Natural killer cell treated with Interleukin-12 subunit alpha and Interleukin-12 subunit beta and Interleukin-15 and Interleukin-18, amount 100 ng/mL, for 72 hours (primary cell): ENCODE measurements around the gene TAX1BP3. TPM values are rescaled to one million over a fixed set of nuclear protein-coding genes. Genes with fewer than 3 reads are reported as not detected.
"Not testable (repeated sequence)": the region's sequence is repeated elsewhere in the genome, so short reads cannot be mapped to it uniquely, and the experiment has no call there.

Source experiments
- ATAC-seq, 2 donors: fragments of 150-1000 bp; cut with Tn5 transposase in 1 of 2; sonication (Bioruptor Pico), chemical (Tn5 transposase) in 1 of 2; 2 replicates each; pipeline ENCODE4 v1.10.0; 2021
- DNase-seq: peaks from one replicate; pipeline ENCODE4 v3.0.0; 2022; ENCODE audit warnings: low spot score
- H3K27ac Mint-ChIP-seq, 2 donors: 1 replicate in 1 of 2; 2 replicates in 1 of 2; pipeline ENCODE4 v1.8.0; 2022; ENCODE audit warnings: mixed read lengths in 2 of 2, mild to moderate bottlenecking in 1 of 2, moderate library complexity in 1 of 2
- H3K27me3 Mint-ChIP-seq, 2 donors: 1 replicate in 1 of 2; 2 replicates in 1 of 2; pipeline ENCODE4 v1.8.0; 2022; ENCODE audit warnings: mixed read lengths in 2 of 2
- H3K36me3 Mint-ChIP-seq: one replicate; pipeline ENCODE4 v1.8.0; 2022; ENCODE audit warnings: mixed read lengths
- H3K4me1 Mint-ChIP-seq, 2 donors: 1 replicate in 1 of 2; 2 replicates in 1 of 2; pipeline ENCODE4 v1.8.0; 2022; ENCODE audit warnings: low read depth in 2 of 2, mixed read lengths in 2 of 2, mild to moderate bottlenecking in 1 of 2
- H3K4me3 Mint-ChIP-seq: one replicate; pipeline ENCODE4 v1.8.0; 2022; ENCODE audit warnings: mixed read lengths
- H3K9me3 Mint-ChIP-seq: 2 replicates; pipeline ENCODE4 v1.8.0; 2022; ENCODE audit warnings: mixed read lengths
- total RNA-seq, 2 donors: library from RNA; stranded (reverse); gene quantifications; one replicate each; pipeline ENCODE4 v1.2.3, GENCODE V29; 2022

TAX1BP3 gene, protein sequence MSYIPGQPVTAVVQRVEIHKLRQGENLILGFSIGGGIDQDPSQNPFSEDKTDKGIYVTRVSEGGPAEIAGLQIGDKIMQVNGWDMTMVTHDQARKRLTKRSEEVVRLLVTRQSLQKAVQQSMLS
- 100 to 1,000 TPM; 135 to 204 TPM for total RNA-seq

DNA sequence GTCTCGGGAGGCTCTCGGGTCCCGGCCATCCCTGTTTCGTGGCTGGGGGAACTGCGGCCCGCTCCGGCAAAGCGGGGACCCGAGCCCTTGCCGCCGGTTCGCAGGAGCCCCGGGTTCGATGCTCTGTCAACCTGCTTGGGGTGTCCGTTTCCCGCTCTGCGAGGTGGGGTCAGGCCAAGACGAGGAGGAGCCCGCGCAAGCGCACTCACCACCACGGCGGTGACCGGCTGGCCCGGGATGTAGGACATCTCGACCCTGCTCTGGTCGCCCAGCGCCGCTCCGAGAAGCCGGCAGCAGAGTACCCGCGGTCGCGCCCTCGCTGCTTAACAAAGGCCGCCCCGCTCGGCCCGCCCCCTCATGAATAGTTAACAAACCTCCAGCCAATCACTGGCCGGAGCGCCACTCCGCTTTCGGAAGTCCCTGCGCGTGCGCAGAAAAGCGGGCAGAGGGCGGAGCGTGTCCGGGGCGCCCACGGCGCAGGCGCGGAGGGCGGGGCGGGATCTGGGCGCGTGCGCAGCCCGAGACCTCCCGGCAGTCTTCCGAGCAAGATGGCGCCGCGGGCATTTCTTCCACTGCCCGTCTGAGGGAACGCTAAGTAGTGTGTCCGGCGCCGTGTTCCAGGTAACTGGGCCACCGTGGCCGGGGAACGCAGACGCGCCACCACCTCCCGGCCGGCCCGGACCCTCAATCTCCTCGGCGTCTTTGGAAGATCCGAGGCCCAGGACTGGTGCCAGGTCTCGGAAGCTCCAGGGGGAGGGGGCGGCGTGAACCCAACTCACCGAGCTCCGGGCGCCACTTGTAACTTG, at the start of gene TAX1BP3, which contains the start of gene EMC6:
Gene TAX1BP3, minus strand, starts transcription at position 300 of the 806 bp plus-strand sequence. Its CDS starts 52 bp downstream, at position 248.
Gene EMC6, plus strand, starts transcription at position 534 of the 806 bp plus-strand sequence. CDS start 335 bp downstream, outside the sequence.
- ATAC-seq (peak; percentile 86 to 89), DNase-seq (peak; percentile 99)
- Mint-ChIP-seq H3K9me3 (no peaks in the 10 kb centered on the region), H3K36me3 (peaks cover 14% of the 10 kb centered on the region), H3K27me3 (no peaks in the 10 kb centered on the region), H3K4me1 (peaks cover 36 to 50% of the 10 kb centered on the region in 2 donors), H3K4me3 (peak within 1 kb of the TSS; percentile 95), H3K27ac (peak within 1 kb of the TSS; percentile 90 to 96)

DNA sequence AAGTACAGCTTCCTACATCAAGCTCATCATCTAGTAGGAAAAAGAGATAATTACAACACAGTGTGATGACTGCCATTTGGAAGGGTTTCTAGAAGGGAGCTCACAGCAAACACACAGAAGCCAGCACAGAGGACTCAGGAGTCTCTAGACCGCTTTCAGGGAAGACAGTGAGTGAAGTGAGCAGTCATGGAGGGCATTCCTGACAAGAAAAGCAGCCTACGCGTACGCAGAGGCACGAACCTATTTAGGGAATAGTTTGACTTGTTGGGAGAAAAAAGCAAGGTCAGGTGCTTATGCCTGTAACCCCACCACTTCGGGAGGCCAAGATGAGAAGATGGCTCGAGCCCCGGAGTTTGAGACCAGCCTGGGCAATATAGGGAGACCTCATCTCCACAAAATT, 46.9 kb upstream of the TAX1BP3 start:
- H3K36me3 Mint-ChIP-seq: peaks cover 57% of the 10 kb centered on the region
- ATAC-seq (no peak), DNase-seq (no peak)
- H3K4me1 Mint-ChIP-seq: peaks cover 64 to 68% of the 10 kb centered on the region in 2 donors
- no peaks in the 10 kb centered on the region for H3K27me3 Mint-ChIP-seq
- no peaks in the 10 kb centered on the region for H3K9me3 Mint-ChIP-seq
- peak overlapping the region; percentile 80 to 90 for H3K27ac Mint-ChIP-seq
- H3K4me3 Mint-ChIP-seq: peak overlapping the region; percentile 61

DNA sequence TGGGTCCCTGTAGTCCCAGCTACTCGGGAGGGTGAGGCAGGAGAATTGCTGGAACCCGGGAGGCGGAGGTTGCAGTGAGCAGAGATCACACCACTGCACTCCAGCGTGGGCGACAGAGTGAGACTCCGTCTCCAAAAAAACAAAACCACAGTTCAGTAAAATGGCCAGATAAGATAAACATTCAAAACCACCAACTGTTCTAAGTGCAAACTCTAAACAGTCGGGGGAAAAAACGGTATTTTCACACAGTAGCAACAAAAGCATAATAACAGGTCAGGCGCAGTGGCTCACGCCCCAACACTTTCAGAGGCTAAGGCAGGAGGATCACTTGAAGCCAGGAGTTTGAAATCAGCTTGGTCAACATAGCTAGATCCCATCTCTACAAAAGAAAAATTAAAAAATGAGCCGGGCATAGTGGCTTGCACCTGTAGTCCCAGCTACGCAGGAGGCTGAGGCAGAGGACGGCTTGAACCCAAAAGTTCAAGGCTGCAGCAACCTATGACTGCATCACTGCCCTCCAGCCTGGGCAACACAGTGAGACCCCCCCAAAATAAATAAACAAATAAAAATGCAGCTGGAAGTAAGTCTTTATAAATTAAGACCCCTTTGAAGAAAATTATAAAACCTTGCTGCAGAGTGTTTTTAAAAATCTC, 44.6 kb upstream of the TAX1BP3 start:
- H3K4me3 Mint-ChIP-seq: peak overlapping the region; percentile 68
- peaks cover 42% of the 10 kb centered on the region for H3K36me3 Mint-ChIP-seq
- DNase-seq: peak; percentile 87
- no peaks in the 10 kb centered on the region for H3K9me3 Mint-ChIP-seq
- H3K27me3 Mint-ChIP-seq: no peaks in the 10 kb centered on the region
- peak; percentile 72 for ATAC-seq
- H3K27ac Mint-ChIP-seq: peak overlapping the region; percentile 90 to 96
- H3K4me1 Mint-ChIP-seq: peaks cover 65% of the 10 kb centered on the region in 2 donors

DNA sequence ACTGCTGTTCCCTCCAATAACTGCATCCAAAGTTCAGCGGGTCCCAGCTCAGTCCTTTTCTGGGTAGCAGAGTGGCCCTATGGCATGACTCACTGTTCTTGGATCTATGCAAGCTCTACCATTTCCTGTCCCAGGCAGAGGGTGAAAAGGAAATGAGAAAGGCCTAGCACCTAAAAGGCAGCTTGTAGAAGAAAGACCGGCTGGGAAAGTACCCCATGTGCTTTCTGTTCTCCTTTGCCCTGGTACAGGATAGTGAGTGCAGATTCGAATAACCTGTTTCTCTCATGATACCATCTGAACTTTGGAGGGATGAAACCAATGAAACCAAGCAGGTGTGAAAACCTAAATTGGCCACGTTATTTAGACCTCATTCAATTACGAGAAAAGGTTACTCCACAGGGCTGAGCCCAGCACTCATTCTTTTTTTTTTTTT, 42.6 kb upstream of the TAX1BP3 start:
- Mint-ChIP-seq H3K27ac (peak overlapping the region; percentile 90 to 96), H3K9me3 (no peaks in the 10 kb centered on the region), H3K4me1 (peaks cover 49 to 58% of the 10 kb centered on the region in 2 donors), H3K36me3 (peaks cover 24% of the 10 kb centered on the region), H3K4me3 (peak overlapping the region; percentile 82), H3K27me3 (no peaks in the 10 kb centered on the region)
- DNase-seq: peak; percentile 92
- ATAC-seq: peak; percentile 95

DNA sequence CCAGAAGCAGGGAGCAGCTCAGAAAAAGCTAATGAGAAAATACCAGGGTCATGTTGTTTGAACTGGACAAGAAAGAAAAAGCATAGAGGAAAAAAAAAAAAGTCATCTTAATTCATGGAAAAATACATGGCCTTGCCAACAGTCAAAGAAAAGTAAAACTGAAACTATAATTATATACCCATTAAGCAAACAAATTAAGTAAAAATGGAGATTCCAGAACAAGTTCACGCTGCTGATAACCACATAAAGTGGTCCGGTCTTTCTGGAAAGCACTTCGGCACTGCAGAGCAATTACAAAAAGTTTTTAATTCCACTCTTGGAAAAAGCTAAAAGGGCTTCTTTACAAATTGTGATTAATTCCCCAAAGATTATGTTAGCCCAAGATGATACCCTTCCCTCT, 40.0 kb upstream of the TAX1BP3 start:
- peaks cover 60 to 71% of the 10 kb centered on the region in 2 donors for H3K4me1 Mint-ChIP-seq
- no peak for DNase-seq
- peaks cover 18% of the 10 kb centered on the region for H3K36me3 Mint-ChIP-seq
- H3K4me3 Mint-ChIP-seq: peak overlapping the region; percentile 65
- no peak for ATAC-seq
- peak overlapping the region; percentile 90 to 96 for H3K27ac Mint-ChIP-seq
- no peaks in the 10 kb centered on the region for H3K9me3 Mint-ChIP-seq
- H3K27me3 Mint-ChIP-seq: no peaks in the 10 kb centered on the region

DNA sequence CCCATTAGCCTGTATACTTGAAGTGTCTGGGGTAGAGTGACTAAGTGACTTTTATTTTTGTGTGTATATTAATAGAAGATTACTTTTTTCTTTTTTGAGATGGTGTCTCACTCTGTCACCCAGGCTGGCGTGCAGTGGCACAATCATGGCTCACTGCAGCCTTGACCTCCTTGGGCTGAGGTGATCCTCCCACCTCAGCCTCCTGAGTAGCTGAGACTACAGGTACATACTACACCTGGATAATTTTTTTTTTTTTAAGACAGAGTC, 37.3 kb upstream of the TAX1BP3 start:
- Mint-ChIP-seq H3K4me1 (peaks cover 55 to 68% of the 10 kb centered on the region in 2 donors), H3K4me3 (peak overlapping the region; percentile 77), H3K36me3 (peaks cover 20% of the 10 kb centered on the region), H3K27ac (peak overlapping the region; percentile 86 to 93)
- not testable (repeated sequence) for DNase-seq, H3K9me3 Mint-ChIP-seq, H3K27me3 Mint-ChIP-seq, ATAC-seq

DNA sequence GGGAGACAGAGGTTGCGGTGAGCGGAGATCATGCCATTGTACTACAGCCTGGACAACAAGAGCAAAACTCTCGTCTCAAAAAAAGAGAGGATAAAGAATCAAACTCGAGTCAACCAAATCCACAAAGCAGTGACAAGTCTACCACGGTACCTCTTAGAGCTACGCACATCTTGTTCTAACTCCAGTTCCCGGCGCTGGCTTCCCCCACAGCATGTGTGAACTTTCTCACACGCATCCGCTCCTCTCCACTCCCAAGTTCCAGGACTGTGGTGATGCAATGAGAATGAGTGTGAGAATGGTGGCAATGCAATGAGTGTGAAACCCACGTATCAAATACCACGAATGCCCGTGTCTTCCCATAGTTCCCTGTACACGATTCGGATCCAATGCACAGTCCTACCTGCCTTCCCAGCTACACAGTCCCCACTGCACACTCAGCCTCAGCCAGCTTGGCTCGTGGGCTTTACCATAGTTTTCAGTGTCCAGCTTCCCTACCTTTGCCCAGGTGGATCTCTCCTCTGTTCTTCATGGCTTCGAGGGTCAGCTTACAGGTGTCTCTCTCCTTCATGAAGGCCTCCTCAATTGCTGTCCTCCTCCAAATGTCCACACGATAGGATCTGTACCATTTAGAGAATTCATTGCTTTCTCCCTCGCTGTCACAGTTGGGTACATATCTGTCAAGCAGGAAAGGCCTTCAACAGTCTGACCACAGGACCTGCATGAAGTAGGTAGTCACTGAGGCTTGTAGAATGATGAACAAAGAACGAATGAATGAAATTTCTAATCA, 36.7 kb upstream of the TAX1BP3 start:
- Mint-ChIP-seq H3K4me1 (peaks cover 55 to 67% of the 10 kb centered on the region in 2 donors), H3K27ac (peak overlapping the region; percentile 86 to 93), H3K4me3 (peak overlapping the region; percentile 77), H3K27me3 (no peaks in the 10 kb centered on the region), H3K36me3 (peaks cover 20% of the 10 kb centered on the region), H3K9me3 (peaks cover 3% of the 10 kb centered on the region)
- DNase-seq: peak; percentile 85
- ATAC-seq: peak; percentile 73 to 81

DNA sequence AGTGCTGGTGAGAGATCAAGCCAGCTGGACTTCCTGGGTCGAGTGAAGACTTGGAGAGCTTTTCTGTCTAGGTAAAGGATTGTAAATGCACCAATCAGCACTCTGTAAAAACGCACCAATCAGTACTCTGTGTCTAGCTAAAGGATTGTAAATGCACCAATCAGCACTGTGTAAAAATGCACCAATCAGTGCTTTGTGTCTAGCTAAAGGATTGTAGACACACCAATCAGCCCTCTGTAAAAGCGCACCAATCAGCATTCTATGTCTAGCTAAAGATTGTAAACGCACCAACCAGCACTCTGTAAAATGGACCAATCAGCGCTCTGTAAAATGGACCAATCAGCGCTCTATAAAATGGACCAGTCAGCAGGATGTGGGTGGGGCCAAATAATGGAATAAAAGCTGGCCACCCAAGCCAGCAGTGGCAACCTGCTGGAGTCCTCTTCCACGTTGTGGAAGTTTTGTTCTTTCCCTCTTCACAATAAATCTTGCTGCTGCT, 33.7 kb upstream of the TAX1BP3 start:
- H3K4me1 Mint-ChIP-seq: peaks cover 52 to 67% of the 10 kb centered on the region in 2 donors

DNA sequence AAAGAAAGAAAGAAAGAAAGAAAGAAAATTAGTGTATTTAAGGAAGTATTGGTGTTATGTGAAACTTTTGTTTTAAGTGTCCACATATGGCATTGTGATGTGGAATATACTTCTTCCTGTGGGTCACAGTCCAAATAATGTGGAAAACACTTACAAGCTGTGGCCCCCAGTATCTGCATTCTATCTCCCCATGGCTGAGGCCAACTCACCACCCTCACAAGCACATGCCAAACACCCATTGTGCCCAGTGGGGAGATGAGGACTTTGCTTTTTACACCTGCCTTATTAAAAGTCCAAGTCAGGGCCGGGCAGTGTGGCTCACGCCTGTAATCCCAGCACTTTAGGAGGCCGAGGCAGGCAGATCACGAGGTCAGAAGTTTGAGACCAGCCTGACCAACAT, 31.6 kb upstream of the TAX1BP3 start:
- peaks cover 23% of the 10 kb centered on the region for H3K36me3 Mint-ChIP-seq
- H3K4me1 Mint-ChIP-seq: peaks cover 49 to 53% of the 10 kb centered on the region in 2 donors
- peaks cover 3% of the 10 kb centered on the region for H3K9me3 Mint-ChIP-seq
- H3K27me3 Mint-ChIP-seq: no peaks in the 10 kb centered on the region
- ATAC-seq: no peak
- H3K27ac Mint-ChIP-seq: peak overlapping the region; percentile 66 to 93
- peak overlapping the region; percentile 48 for H3K4me3 Mint-ChIP-seq
- no peak for DNase-seq

More for the DNA sequence above, 33.7 kb upstream of the TAX1BP3 start:
- peak overlapping the region; percentile 48 for H3K4me3 Mint-ChIP-seq
- DNase-seq, H3K9me3 Mint-ChIP-seq, ATAC-seq, H3K27me3 Mint-ChIP-seq: not testable (repeated sequence)
- H3K36me3 Mint-ChIP-seq: peaks cover 26% of the 10 kb centered on the region
- H3K27ac Mint-ChIP-seq: peak overlapping the region; percentile 86 to 93

DNA sequence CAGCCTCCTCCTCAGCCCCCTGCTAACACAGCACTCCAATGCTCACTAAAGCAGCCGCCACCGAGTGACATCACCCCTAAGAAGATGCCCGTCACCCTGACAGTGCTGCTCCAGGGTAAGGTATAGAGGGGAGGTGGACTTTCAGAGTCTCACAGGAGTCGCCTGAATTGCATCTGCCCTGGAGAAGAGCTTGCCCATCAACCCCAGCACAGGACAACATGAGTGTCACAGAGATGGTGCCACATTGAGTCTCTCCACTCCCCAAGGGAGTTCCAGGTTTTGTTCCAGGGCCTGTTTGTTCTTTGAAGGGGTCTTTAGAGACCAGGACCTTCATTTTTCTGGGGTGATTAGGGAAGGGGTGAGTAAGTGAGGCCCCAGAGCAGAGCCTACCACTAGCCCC, 29.8 kb upstream of the TAX1BP3 start:
- peak overlapping the region; percentile 63 for H3K4me3 Mint-ChIP-seq
- ATAC-seq (no peak), DNase-seq (peak; percentile 29)
- peaks cover 43 to 48% of the 10 kb centered on the region in 2 donors for H3K4me1 Mint-ChIP-seq
- no peaks in the 10 kb centered on the region for H3K27me3 Mint-ChIP-seq
- H3K27ac Mint-ChIP-seq: peak overlapping the region; percentile 64 to 93
- peaks cover 36% of the 10 kb centered on the region for H3K36me3 Mint-ChIP-seq
- H3K9me3 Mint-ChIP-seq: peaks cover 3% of the 10 kb centered on the region

DNA sequence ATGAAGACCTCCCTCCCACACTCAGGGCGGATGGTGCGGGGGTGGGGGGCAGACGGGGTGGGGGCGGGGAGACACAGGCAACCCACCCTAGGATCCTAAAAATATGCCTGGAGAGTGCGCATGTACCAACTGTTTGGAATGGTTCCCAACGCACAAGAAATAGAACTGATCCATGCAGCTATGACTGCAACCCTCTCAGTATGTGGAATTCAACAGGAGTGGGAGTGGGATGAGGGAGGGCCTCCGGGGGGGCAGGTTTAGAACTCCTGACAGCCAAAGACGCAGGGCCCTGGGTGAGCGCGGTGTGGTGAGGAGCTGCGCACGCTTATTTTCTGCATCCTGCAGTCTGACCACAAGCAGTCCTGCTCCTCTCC, 28.7 kb upstream of the TAX1BP3 start:
- no peak for ATAC-seq
- peak overlapping the region; percentile 63 for H3K4me3 Mint-ChIP-seq
- no peaks in the 10 kb centered on the region for H3K9me3 Mint-ChIP-seq
- no peak for DNase-seq
- H3K36me3 Mint-ChIP-seq: peaks cover 34% of the 10 kb centered on the region
- H3K27ac Mint-ChIP-seq: peak overlapping the region; percentile 64 to 93
- no peaks in the 10 kb centered on the region for H3K27me3 Mint-ChIP-seq
- H3K4me1 Mint-ChIP-seq: peaks cover 34 to 46% of the 10 kb centered on the region in 2 donors

DNA sequence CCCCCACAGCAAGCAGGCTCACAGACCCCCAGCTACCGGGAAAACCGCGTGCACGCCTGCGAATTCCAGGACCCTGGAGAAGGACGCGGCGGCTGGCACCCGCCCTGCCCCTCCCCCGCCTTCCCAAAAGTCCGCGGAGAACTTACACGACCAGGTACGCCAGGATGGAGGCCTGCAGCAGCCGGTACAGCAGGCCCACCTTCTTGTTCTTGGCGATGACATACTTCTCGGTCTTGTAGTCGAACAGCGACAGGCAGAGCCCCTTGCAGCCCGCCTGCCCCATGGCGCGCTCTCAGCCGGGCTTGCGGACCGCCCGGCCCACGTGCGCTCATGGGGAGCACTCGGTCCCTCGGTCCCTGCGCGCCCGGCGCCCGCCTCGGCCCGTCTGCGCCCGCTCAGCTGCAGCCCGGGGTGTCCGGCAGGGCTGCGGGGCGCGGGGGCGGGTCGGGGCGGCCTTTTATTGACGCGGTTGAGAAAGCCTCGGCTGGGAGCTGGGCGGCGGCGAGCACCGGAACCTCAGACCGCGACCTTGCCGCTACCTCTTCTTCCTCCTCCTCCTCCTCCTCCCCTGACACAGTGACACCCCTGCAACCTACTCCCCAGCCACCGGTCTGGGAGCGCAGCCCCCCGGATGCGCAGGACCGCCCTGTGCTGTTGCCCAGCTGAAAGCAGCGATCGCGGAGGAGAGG, 27.5 kb upstream of the TAX1BP3 start, which contains the start of gene P2RX5:
Gene P2RX5, minus strand, starts transcription at position 433 of the 689 bp plus-strand sequence. Its CDS starts 150 bp downstream, at position 283.
- Mint-ChIP-seq H3K9me3 (no peaks in the 10 kb centered on the region), H3K27me3 (no peaks in the 10 kb centered on the region), H3K36me3 (peaks cover 34% of the 10 kb centered on the region), H3K27ac (peak within 1 kb of the TSS; percentile 90 to 93), H3K4me1 (peaks cover 33 to 48% of the 10 kb centered on the region in 2 donors), H3K4me3 (peak within 1 kb of the TSS; percentile 95)
- peak; percentile 91 for DNase-seq
- peak; percentile 80 to 85 for ATAC-seq
